Activated CD8-positive, alpha-beta memory T cell treated with anti-CD3 and anti-CD28 coated beads for 4 hours (primary cell): ENCODE measurements around the gene HEPHL1.

ENCODE experiments used
- DNase-seq, 2 donors: peaks; one replicate each; pipeline ENCODE4 v3.0.0-alpha.2; 2020; ENCODE audit warnings: low read depth in 2 of 2

Gene HEPHL1

GRCh38 chr11:94129512-94130297, 108.6 kb downstream of the HEPHL1 start:
- DNase-seq, result no peak

DNA sequence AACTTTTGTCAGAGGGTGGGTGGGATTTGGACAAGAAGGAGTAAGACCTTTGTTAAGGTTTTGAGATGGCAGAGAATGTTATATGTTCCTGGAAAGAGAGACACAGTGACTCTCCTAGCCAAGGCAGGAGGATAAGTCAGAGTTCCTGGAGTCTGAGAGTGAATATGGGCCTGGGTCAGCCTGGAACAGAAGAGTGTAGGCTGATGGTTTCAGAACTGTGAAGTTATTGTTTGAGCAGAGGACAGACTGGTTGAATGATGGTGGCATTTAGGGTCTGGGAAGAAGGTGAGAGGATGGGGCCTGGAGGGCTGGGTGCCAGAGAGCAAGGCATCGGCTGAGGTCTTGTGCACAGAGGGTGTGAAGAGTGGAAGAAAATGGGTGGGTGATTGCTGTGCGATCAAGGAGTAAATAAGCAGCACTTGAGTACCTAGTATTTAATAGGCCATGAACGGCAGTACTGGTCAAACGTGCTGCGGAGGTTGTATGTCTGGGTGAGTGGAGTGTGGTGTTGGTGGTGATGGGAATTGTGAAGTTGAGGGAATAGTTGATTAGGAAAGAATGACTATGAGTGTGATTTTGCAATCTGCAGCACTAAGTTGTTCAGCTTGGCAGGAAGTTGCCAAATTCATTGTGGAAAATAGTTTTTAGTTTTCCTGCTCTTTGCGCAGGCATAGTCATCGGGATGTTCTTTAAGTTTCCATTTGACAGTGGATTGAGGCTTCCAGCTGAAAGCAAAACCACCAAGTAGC, 109.3 kb downstream of the HEPHL1 start:
- DNase-seq, result no peak

- DNase-seq, result no peak
Measured at GRCh38 chr11:94131047-94131717, 110.0 kb downstream of the HEPHL1 start.

DNA sequence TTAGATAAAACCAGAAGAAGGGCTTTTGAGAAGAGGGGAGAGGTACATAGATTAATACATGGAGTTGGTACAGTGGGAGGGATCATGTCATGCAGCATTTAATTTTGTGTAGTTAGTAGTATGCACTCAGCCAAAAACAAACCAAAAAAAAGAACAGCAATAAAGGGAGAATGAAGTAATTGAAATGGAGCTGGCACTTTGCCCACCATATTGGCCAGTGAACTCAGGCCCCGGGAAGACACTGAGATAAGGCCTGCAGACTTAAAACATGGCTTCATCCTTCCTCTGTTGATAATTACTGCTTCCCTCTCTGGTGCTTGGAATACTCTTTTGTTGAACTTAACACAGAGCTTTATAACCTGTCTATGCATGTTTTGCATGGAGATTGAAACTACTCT, 110.6 kb downstream of the HEPHL1 start:
- DNase-seq, result no peak

DNA sequence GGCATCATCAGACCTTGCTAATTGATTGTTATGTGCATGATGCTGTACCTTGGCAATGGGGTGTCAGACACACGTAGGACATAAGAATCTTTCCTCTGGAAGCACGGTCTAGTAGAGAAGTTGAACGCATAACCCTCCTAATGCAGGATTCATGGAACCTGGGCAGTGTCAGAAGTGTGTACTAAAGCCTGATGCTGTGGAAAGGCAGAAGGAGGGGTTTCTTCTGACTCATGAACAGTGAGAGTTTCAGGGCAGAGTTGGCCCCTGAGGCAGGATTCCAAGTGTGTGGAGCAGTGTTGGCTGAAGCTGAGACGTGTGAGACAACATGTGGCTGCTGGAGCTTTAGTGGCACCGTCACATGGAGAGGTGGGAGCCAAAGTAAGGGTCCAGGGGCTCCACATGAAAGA, 111.0 kb downstream of the HEPHL1 start:
- no peak for DNase-seq

DNA sequence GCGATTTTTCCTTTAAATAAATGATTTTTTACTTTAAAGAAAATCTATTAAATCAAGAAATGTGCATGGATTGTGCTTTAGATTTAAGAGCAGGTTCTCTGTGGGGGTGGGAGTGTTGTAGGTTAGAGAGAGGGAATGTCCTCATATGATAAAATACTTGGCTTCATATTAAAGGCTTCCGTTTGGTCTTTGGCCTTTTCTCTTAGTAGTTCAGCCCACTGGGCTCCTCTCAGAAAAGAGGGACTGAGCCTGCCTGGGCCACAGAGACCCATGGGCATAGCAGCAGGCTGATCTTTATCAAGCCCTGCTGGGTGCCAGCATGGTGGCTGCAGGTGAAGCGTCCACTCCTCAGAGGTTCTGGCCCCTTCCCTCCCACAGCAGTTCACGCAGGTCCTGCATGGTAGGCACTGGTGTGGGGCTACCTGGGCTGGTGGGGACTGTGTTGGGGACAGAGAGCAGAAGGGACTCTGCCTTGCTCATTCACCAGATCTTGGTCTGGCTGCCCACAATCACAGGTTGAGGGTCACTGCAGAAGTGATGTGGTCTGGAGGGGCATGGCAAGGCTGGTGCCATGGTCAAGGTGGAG, 111.8 kb downstream of the HEPHL1 start:
- DNase-seq, result no peak

GRCh38 chr11:94133752-94134151, 112.6 kb downstream of the HEPHL1 start:
- no peak for DNase-seq

GRCh38 chr11:94134651-94135512, 113.7 kb downstream of the HEPHL1 start:
- DNase-seq, result no peak

DNA sequence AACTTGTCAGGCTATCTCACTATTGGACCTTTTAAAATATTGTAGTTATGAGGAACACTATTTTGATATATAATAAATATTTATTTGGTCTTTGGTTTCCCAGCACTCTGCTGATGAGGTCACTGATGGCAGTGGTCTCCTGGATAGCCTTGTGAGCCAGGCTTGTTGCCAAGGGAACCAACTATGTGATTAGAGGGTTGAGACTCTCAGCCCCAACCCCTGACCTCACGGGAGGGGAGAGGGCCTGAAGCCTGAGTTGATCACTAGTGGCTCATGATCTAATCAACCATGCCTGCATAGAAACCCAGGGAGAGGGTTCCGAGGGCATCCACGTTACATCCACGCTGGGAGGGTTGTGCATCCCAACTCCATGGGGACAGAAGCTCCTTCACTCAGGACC, 118.3 kb downstream of the HEPHL1 start:
- no peak for DNase-seq

DNA sequence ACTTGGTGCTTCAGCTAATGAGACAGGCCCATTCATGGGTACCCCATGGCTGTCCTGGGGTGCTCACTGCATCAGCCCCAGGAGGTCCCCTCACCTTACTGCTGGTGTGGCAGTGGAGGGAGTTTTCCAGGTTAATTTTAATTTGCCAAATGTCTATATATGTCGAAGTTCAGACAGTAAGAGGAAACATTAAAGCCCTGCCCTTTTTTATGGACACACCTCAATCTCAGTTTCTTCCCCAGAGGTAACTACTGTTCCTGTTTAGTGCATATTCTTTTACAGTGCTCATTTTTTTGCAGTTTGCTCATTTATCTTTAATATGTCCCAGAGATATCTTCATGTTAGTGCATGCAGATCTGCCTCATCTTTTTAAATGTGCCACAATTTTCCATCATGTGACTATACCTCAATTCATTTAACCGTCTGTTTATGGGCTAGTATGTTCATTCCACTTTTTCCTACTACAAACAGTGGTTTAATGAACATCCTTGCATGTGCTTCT, 119.1 kb downstream of the HEPHL1 start:
- no peak for DNase-seq

GRCh38 chr11:94141511-94142307, 120.6 kb downstream of the HEPHL1 start:
- DNase-seq, result no peak

- no peak for DNase-seq
Measured at GRCh38 chr11:94142308-94143281, 121.4 kb downstream of the HEPHL1 start.

GRCh38 chr11:94144216-94144615, 123.1 kb downstream of the HEPHL1 start:
- no peak for DNase-seq

- no peak for DNase-seq
Measured at GRCh38 chr11:94144664-94145063, 123.5 kb downstream of the HEPHL1 start.

- DNase-seq, result no peak
Measured at GRCh38 chr11:94145431-94145830, 124.3 kb downstream of the HEPHL1 start.

DNA sequence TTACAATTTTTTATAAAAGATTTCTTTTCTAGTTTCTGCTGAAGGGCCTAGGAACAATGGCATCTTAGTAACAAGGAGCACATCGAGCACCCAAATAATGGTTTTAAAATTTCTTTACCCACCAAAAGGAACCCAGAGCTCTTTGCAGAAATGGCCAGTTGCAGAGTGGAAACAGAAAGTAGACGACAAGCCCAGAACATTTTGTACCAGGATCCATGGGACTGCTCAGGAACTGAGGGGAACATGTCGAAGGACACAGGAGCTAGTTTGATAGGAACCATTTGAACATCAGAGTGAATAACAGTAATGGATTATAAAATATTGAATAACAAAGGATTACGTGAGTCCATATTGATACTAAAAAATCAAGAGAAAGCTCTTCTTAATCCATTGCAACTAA, 124.8 kb downstream of the HEPHL1 start:
- no peak for DNase-seq

- no peak for DNase-seq
Measured at GRCh38 chr11:94147433-94147845, 126.3 kb downstream of the HEPHL1 start.

- DNase-seq, result no peak
Measured at GRCh38 chr11:94148189-94148588, 127.0 kb downstream of the HEPHL1 start.

GRCh38 chr11:94149431-94150017, 128.4 kb downstream of the HEPHL1 start:
- no peak for DNase-seq
